M059J (cell line): ENCODE data around the gene TMCC1. TPM values are rescaled to one million over a fixed set of nuclear protein-coding genes. Genes with fewer than 3 reads are reported as not detected.

Experiments
- DNase-seq: peaks from one replicate; pipeline ENCODE4 v3.0.0-alpha.2; 2012; ENCODE audit warnings: low read depth
- total RNA-seq: library from RNA; depleted of rRNA; stranded (reverse); fragments of >200 nt; shearing (Covaris generic); gene quantifications from 2 replicates; pipeline ENCODE4 v1.2.3, GENCODE V29; 2014; rRNA removed

Gene TMCC1
- total RNA-seq, 1 experiment from 2014 or later: 10.1 TPM

DNA sequence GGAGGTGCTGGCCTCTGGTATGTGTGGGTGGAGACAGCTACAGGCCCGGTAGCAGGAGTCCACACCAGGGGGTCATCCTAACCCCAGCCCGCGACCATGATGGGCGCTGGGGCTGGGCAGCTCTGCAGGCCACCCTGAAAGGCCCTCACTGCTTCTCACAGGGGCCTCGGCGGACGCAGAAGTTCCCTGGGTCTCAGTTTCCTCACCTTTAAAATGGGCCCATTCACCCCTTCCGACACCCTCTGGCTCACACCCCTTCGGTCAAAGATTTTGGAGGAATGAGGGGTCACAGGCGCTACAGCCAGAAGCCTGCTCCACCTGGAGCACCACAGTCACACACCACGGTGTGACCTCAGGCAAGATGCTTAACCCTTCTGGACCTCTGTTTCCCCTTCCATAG lies 295.0 kb downstream of the TMCC1 start:
- DNase-seq: peak; percentile 31

DNA sequence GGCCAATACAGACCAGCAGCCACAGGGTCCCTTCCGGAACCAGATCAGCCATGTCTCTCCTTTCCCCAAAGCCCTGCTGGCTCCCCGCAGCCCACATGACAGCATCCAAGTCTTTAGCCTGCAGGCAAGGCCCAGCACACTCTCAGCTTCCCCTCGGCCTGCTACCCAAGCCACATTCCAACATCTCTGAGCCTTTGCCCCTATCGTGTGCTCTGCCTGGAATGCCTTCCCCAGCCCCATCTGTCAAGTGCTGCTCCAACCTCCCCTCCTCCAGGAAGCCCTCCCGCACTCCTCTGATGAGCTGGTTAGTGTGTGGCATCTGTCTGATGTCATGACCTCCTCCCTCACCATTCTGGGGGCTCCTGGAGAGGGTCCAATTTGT lies 295.5 kb downstream of the TMCC1 start:
- DNase-seq: peak; percentile 81

Other genes starting within 250 kb of the TMCC1 start
- gene TRH, start 81.0 kb upstream of the TMCC1 start, total RNA-seq: not detected in 2 replicates
- not detected in 2 replicates for gene ALG1L2, start 188.1 kb upstream of the TMCC1 start, total RNA-seq